COLO668 (cell line): ENCODE results near the gene OR2AP1.
"Not testable (repeated sequence)": the region's sequence is repeated elsewhere in the genome, so short reads cannot be mapped to it uniquely, and the experiment has no call there.

Experiments used
- DNase-seq: peaks from one replicate; lab custom pipeline; 2025; ENCODE audit not compliant: unreplicated experiment; lab: John Stamatoyannopoulos, UW

The OR2AP1 gene

GRCh38 chr12:55572168-55572567 lies at the start of gene OR2AP1:
TSS of gene OR2AP1 (plus strand) at chr12:55572468. CDS start at chr12:55574415, 1,947 bp downstream.
- DNase-seq, result no peak

GRCh38 chr12:55548235-55548634 lies 24.0 kb upstream of the OR2AP1 start:
- DNase-seq, result not testable (repeated sequence)

GRCh38 chr12:55548756-55549155 lies 23.5 kb upstream of the OR2AP1 start:
- no peak for DNase-seq

GRCh38 chr12:55549302-55549701 lies 23.0 kb upstream of the OR2AP1 start, which contains the start of gene OR6C4:
TSS of gene OR6C4 (plus strand) at chr12:55549602. CDS start at chr12:55551227, 1,625 bp downstream.
- no peak for DNase-seq

GRCh38 chr12:55554296-55554695 lies 18.0 kb upstream of the OR2AP1 start:
- no peak for DNase-seq

- DNase-seq, result not testable (repeated sequence)
Observed at GRCh38 chr12:55570060-55570459, 2.2 kb upstream of the OR2AP1 start.

- not testable (repeated sequence) for DNase-seq
Observed at GRCh38 chr12:55570689-55571088, 1.6 kb upstream of the OR2AP1 start.

- no peak for DNase-seq
Observed at GRCh38 chr12:55582066-55582465, 9.8 kb downstream of the OR2AP1 start.

- no peak for DNase-seq
Observed at GRCh38 chr12:55585817-55586216, 13.5 kb downstream of the OR2AP1 start.

GRCh38 chr12:55590152-55590551 lies 17.9 kb downstream of the OR2AP1 start:
- DNase-seq, result not testable (repeated sequence)

- DNase-seq, result no peak
Observed at GRCh38 chr12:55607821-55608594, 35.7 kb downstream of the OR2AP1 start.

GRCh38 chr12:55610598-55610997 lies 38.3 kb downstream of the OR2AP1 start:
- DNase-seq, result no peak

- DNase-seq, result no peak
Observed at GRCh38 chr12:55612646-55613045, 40.4 kb downstream of the OR2AP1 start.

GRCh38 chr12:55614764-55615163 lies 42.5 kb downstream of the OR2AP1 start:
- DNase-seq, result no peak

GRCh38 chr12:55619354-55620138 lies 47.3 kb downstream of the OR2AP1 start:
- DNase-seq, result peak; percentile 18

- no peak for DNase-seq
Observed at GRCh38 chr12:55624056-55624455, 51.8 kb downstream of the OR2AP1 start.
